GM18505 (cell line): ENCODE results near the gene LGALS14.

Source experiments
- ATAC-seq: cut with Tn5 transposase; IDR thresholded peaks from one replicate; pipeline ENCODE4 v1.9.1; 2021; ENCODE audit not compliant: unreplicated experiment
- POLR2A ChIP-seq: IDR thresholded peaks from 4 replicates; pipeline ENCODE4 v1.6.1; 2011; ENCODE audit warnings: borderline replicate concordance; ENCODE audit not compliant: insufficient read depth, insufficient read length; ENCODE audit errors: extremely low read depth

The LGALS14 gene

DNA sequence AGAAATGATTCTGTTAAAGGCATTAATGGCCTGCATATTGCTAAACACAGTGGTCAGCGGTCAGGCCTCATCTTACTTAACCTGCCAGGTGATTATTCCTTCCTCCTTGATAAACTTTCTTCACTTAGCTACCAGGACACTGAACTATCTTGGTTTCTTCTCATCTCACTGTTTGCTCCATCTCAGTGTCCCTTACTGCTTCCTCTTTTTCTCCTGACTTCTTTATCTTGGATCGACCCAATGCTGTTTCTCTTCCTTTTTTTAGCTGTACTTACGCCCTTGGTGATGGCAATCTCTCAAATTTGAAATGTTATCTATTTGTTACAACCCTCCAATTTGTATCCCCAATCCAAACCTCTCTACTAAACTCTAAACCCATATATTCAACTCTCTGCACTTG lies 41.4 kb downstream of the LGALS14 start:
- no peak for TF ChIP-seq POLR2A
- no peak for ATAC-seq

DNA sequence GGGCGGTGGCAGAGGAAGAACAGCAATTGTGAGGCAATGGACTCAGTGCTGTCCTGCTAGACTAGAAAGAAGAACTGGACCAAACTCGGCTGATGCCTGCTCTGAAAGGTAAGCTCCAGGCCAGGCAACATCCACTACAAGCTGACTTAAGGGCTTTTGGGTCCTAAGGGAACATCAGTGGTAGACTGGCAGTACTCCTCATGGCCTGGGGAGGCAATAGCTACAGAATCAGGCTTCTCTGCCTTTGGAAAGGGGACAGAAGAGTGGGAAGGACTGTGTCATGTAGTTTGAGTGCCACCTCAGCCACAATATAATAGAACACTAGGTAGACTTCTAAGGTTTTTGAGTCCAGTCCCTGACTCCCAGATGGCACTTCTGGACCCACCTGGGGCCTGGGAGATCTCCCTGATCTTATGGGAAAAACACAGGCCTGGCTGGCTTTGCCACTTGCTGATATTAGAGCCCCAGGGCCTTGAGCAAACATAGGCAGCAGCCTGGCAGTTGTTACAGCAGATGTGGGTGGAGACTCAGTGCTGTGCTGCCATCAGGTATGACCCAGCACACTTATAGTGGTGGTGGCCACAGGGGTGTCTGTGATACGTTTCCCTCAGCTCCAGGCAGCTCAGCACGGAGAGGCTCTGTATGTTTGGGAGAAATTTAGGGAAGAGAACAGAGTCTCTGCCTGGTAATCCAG lies 42.7 kb downstream of the LGALS14 start:
- no peak for ATAC-seq

GRCh38 chr19:39749981-39750380 lies 45.7 kb downstream of the LGALS14 start:
- ATAC-seq = no peak
- TF ChIP-seq POLR2A = no peak

More for the DNA sequence above, 42.7 kb downstream of the LGALS14 start:
- no peak for TF ChIP-seq POLR2A

- ATAC-seq = no peak
- no peak for TF ChIP-seq POLR2A
Measured at GRCh38 chr19:39752390-39752789, 48.1 kb downstream of the LGALS14 start.

- TF ChIP-seq POLR2A = no peak
- ATAC-seq = no peak
Measured at GRCh38 chr19:39752795-39753194, 48.5 kb downstream of the LGALS14 start.

GRCh38 chr19:39754544-39754943 lies 50.3 kb downstream of the LGALS14 start:
- ATAC-seq = no peak
- no peak for TF ChIP-seq POLR2A

DNA sequence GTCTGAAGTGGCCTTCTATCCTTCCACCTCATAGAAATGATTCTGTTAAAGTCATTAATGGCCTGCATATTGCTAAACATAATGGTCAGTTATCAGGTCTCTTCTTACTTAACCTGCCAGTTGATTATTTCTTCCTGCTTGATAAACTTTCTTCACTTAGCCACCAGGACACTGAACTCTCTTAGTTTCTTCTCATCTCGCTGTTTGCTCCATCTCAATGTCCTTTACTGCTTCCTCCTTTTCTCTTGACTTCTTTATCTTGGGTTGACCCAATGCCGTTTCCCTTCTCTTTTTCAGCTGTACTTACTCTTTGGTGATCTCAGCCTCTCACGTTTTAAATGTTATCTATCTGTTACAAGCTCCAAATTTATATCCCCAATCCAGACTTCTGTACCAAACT lies 50.7 kb downstream of the LGALS14 start:
- ATAC-seq = no peak
- TF ChIP-seq POLR2A = no peak
